Thoracic aorta (tissue), 2 donors: Measurements from ENCODE around the gene MYO9A. TPM values are rescaled to one million over a fixed set of nuclear protein-coding genes. Genes with fewer than 3 reads are reported as not detected.
A peak's percentile ranks its signal among the peaks of the same experiment; 100 is the strongest.

Experiments
- ATAC-seq: fragments of 150-250 bp; one replicate; pipeline ENCODE4 v1.8.0; 2017; ENCODE audit warnings: low read depth; ENCODE audit not compliant: insufficient number of reproducible peaks, low FRiP score
- DNase-seq: peaks from one replicate; pipeline ENCODE4 v3.0.0-alpha.2; 2020; ENCODE audit warnings: low spot score
- H3K27ac ChIP-seq, 2 donors: fragments of 200-600 bp; sonication (generic); 1 replicate in 1 of 2; 2 replicates in 1 of 2; pipeline ENCODE4 v1.5.1; 2016; ENCODE audit warnings: mild to moderate bottlenecking in 2 of 2, moderate library complexity in 2 of 2
- H3K27me3 ChIP-seq: fragments of 200-600 bp; sonication (generic); replicated peaks from 2 replicates; pipeline ENCODE4 v1.6.0; 2016; ENCODE audit warnings: mild to moderate bottlenecking; ENCODE audit not compliant: insufficient read depth
- H3K36me3 ChIP-seq: fragments of 200-600 bp; sonication (generic); one replicate; pipeline ENCODE4 v1.5.1; 2016
- H3K4me1 ChIP-seq, 2 donors: fragments of 200-600 bp; sonication (generic); 1 replicate in 1 of 2; 2 replicates in 1 of 2; pipeline versions ENCODE4 v1.5.1 to v1.6.0; 2016; ENCODE audit warnings: low read depth in 2 of 2, mild to moderate bottlenecking in 1 of 2; ENCODE audit not compliant: control insufficient read depth in 1 of 2
- H3K4me3 ChIP-seq: fragments of 200-600 bp; sonication (generic); 2 replicates; pipeline ENCODE4 v1.5.1; 2016; ENCODE audit warnings: mild to moderate bottlenecking
- H3K9me3 ChIP-seq: fragments of 200-600 bp; sonication (generic); 2 replicates; pipeline ENCODE4 v1.5.1; 2016
- CTCF ChIP-seq: fragments of 200-600 bp; sonication (generic); IDR thresholded peaks from one replicate; pipeline ENCODE4 v1.5.1; 2019; ENCODE audit warnings: antibody characterized with exemption
- total RNA-seq, 2 donors: library from RNA; depleted of rRNA; stranded (reverse); fragments of >200 nt; gene quantifications; one replicate each; pipeline versions ENCODE4 v1.1.0 to v1.2.3, GENCODE V29; 2016

The MYO9A gene
- 10 to 100 TPM; 48.2 to 57.4 TPM for total RNA-seq

GRCh38 chr15:72118017-72118978, at the start of gene MYO9A, which contains the start of gene SENP8:
MYO9A (minus strand) TSS chr15:72118150; CDS start chr15:72046563, 71,587 bp downstream.
SENP8 (plus strand) TSS chr15:72118403; CDS start chr15:72139624, 21,221 bp downstream.
- Histone ChIP-seq H3K4me3 (peak within 1 kb of the TSS; percentile 94), H3K27me3 (no peaks in the 10 kb centered on the region), H3K4me1 (peaks cover 13 to 26% of the 10 kb centered on the region in 2 donors), H3K9me3 (no peaks in the 10 kb centered on the region), H3K36me3 (no peaks in the 10 kb centered on the region), H3K27ac (peak within 1 kb of the TSS; percentile 72 to 84)
- DNase-seq (peak; percentile 85), ATAC-seq (peak; percentile 95)
- no peak for TF ChIP-seq CTCF

DNA sequence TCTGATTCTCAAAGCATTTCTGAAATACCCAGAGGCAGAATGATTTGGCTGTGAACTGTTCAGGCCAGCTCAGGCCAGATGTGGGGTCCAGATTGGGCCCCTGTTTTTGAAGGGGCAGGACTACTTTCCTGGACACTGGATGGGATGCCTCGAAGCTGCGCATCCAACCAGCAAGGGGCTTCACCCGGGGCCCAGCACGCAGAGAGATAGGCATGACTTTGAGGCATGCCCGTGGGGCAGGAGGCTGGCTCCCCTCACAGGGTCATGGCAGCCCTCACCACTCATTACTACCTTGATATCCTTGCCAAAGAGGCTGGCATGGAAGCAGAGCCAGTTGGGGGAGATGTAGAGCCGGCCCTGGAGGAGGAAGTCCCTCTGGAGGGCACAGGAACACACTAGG, 49.5 kb upstream of the MYO9A start:
- ATAC-seq: no peak
- H3K27ac ChIP-seq: no peak overlapping the region
- H3K4me3 ChIP-seq: no peak overlapping the region
- H3K9me3 ChIP-seq: no peaks in the 10 kb centered on the region
- no peaks in the 10 kb centered on the region for H3K27me3 ChIP-seq
- TF ChIP-seq CTCF: no peak
- peaks cover 0 to 12% of the 10 kb centered on the region in 2 donors for H3K4me1 ChIP-seq
- H3K36me3 ChIP-seq: no peaks in the 10 kb centered on the region
- no peak for DNase-seq

GRCh38 chr15:72166716-72167417, 48.9 kb upstream of the MYO9A start:
- DNase-seq (no peak), ATAC-seq (no peak)
- Histone ChIP-seq H3K36me3 (no peaks in the 10 kb centered on the region), H3K27ac (no peak overlapping the region), H3K4me1 (peaks cover 0 to 12% of the 10 kb centered on the region in 2 donors), H3K27me3 (no peaks in the 10 kb centered on the region), H3K9me3 (no peaks in the 10 kb centered on the region), H3K4me3 (no peak overlapping the region)
- no peak for TF ChIP-seq CTCF

DNA sequence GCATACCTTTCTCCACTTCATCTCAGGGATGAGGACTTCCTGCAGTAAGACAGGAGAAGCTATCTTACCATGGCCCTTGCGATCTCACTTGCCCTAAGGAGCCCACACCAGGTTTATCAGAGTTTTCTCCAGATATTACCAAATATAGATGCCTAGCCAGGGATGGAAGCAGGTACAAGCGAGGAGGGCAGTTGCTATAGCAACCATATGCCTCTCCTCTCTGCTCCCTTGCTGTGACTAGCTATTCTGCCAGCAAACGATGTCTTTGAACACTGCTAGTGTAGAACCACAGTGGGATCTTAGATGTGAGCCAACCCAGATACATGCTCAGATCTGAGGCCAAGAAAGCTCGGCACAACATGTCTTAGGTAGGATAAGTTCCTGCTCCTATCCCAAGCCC, 45.8 kb upstream of the MYO9A start:
- H3K4me3 ChIP-seq: no peak overlapping the region
- DNase-seq: no peak
- H3K27ac ChIP-seq: no peak overlapping the region

More for the DNA sequence above, 45.8 kb upstream of the MYO9A start:
- no peak for TF ChIP-seq CTCF
- H3K9me3 ChIP-seq: no peaks in the 10 kb centered on the region
- no peaks in the 10 kb centered on the region for H3K27me3 ChIP-seq
- no peak for ATAC-seq
- H3K36me3 ChIP-seq: no peaks in the 10 kb centered on the region
- peaks cover 0 to 8% of the 10 kb centered on the region in 2 donors for H3K4me1 ChIP-seq
